ENCODE measurements around the gene VASH2. TPM values are rescaled to one million over a fixed set of nuclear protein-coding genes. Genes with fewer than 3 reads are reported as not detected.
"Not testable (repeated sequence)": the region's sequence is repeated elsewhere in the genome, so short reads cannot be mapped to it uniquely, and the experiment has no call there.

Gene VASH2
- under 1 TPM; 0.34 to 0.53 TPM for total RNA-seq

DNA sequence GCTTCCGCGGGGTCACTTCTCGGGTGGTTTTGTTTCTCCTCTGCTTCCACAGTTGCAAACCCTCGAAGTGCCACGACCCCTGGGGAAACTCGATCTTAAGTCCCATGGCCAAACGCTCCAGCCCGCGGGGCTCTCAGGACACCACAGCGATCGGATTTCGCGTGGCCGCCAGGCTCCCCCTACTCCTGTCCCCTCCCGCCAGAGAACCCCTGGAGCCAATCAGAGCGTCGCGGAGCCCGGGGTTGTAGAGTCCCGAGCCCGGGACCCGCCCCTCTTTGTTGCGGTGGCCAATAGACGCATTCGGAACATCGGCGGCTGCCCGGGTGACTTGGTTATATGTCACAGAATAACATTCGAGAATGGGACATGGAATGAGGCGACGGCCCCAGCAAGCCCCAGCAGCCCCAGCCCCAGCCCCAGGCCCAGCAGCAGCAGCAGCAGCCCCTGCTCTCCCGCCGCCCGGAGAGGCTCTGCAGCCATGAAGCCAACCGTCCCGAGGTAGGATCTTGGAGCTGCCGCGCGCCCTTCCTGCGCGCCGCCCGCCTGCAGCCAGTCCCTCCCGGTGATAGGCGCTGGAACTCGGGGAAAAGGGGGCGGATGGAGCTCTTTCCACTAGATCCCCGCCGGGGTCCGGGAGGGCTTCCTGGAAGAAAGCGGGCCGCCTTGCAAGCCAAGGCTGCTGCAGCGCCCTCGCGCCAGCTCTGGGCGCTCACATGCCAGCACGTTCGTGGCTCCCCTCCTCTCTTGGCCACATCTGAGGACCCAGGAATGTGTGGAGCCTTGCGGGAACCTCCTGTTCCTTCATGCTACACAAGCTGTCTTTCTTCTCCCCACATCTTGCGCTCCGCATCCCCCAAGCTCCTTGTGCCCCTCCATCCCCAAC is at the start of gene VASH2:
VASH2 (plus strand) TSS at position 299 of the 883 bp plus-strand sequence. CDS start 1,002 bp downstream, outside the sequence.
- peak within 1 kb of the TSS; percentile 69 for H3K4me3 Mint-ChIP-seq
- H3K4me1 Mint-ChIP-seq, result peaks cover 6% of the 10 kb centered on the region
- intact Hi-C loops (cut with DNase I, micrococcal nuclease), result no loop called here
- ChIA-PET CTCF (interaction anchor here (0.7 to 1.2 kb wide), 2 partner anchors 44 to 348 kb away, joined by 3 to 4 read pairs; no protein-coding TSS in a partner anchor), POLR2A (interaction anchor here (0.6 to 0.8 kb wide), 3 partner anchors 110 to 666 kb away, joined by 3 to 4 read pairs (median 3); no protein-coding TSS in a partner anchor)
- peak; percentile 99 for ATAC-seq
- H3K27me3 Mint-ChIP-seq, result peaks cover 41% of the 10 kb centered on the region
- H3K9me3 Mint-ChIP-seq (ENCODE audit: low read depth), result no peaks in the 10 kb centered on the region
- H3K27ac Mint-ChIP-seq, result no peak within 1 kb of the TSS
- H3K36me3 Mint-ChIP-seq (ENCODE audit: low read depth), result peaks cover 2% of the 10 kb centered on the region
- peak; percentile 85 for DNase-seq

DNA sequence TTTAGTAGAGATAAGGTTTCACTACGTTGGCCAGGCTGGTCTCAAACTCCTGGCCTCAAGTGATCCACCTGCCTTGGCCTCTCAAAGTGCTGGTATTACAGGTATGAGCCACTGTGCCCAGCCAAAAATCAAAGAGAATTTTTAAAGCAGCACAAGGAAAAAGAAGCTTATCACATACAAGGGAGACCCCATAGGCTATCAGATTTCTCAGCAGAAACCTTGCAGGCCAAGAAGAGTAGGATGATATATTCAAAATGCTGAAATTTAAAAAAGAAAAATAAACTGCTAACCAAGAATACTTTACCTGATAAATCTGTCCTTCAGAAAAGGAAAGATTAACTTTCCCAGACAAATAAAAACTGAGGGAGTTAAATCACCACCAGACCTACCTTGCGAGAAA is 49.1 kb upstream of the VASH2 start:
- Mint-ChIP-seq H3K9me3 (ENCODE audit: low read depth) (peaks cover 27% of the 10 kb centered on the region), H3K4me1 (no peaks in the 10 kb centered on the region), H3K36me3 (ENCODE audit: low read depth) (peaks cover 41% of the 10 kb centered on the region), H3K4me3 (no peak overlapping the region), H3K27me3 (no peaks in the 10 kb centered on the region), H3K27ac (no peak overlapping the region)
- intact Hi-C loops (cut with DNase I, micrococcal nuclease), result no loop called here
- ChIA-PET CTCF (interaction anchor here (0.8 to 1.1 kb wide), 3 partner anchors 9 to 95 kb away, joined by 3 to 6 read pairs (median 3); no protein-coding TSS in a partner anchor), POLR2A (interaction anchor here (0.7 kb wide), 1 partner anchor 1172 kb away, joined by 4 read pairs; no protein-coding TSS in a partner anchor)
- ATAC-seq, result no peak
- DNase-seq, result no peak

DNA sequence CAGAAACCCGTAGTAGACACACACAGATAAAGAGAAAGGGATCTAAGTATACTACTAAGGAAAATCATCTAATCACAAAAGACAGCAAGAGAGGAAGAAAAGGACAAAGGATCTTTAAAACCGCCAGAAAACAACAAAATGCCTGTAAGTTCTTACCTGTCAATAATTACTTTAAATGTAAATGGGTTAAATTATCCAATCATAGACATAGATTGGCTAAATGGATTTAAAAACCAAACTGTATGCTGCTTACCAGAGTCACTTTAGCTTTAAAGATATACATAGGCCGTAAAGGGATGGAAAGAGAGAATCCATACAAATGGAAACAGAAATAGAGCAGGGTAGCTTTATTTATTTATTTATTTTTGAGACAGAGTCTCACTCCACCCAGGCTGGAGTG is 48.3 kb upstream of the VASH2 start:
- Mint-ChIP-seq H3K36me3 (ENCODE audit: low read depth) (peaks cover 38% of the 10 kb centered on the region), H3K4me3 (no peak overlapping the region), H3K4me1 (no peaks in the 10 kb centered on the region), H3K9me3 (ENCODE audit: low read depth) (peaks cover 27% of the 10 kb centered on the region), H3K27ac (no peak overlapping the region), H3K27me3 (no peaks in the 10 kb centered on the region)
- ATAC-seq (no peak), DNase-seq (no peak)
- ChIA-PET POLR2A (no interaction called here), CTCF (interaction anchor here (0.8 kb wide), 1 partner anchor 39 kb away, joined by 3 read pairs; no protein-coding TSS in a partner anchor)
- intact Hi-C loops (cut with DNase I, micrococcal nuclease), result no loop called here

DNA sequence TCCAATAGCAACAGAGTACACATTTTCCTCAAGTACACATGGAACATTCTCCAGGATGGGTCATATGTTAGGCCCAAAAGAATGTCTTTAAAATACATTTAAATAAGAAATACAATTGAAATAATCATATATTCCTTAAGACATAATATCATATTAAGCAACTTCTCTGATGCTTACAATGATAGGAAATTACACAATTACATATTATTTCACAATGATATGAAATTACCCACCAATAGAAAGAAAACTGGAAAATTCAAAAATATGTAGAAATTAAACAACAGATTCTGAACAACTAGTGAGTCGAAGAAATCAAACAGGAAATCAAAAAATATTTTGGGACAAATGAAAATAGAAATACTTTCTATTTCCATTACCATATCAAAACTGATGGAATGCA is 46.7 kb upstream of the VASH2 start:
- ATAC-seq, result no peak
- intact Hi-C loops (cut with DNase I, micrococcal nuclease), result no loop called here
- Mint-ChIP-seq H3K27me3 (no peaks in the 10 kb centered on the region), H3K4me3 (no peak overlapping the region), H3K9me3 (ENCODE audit: low read depth) (peaks cover 27% of the 10 kb centered on the region), H3K36me3 (ENCODE audit: low read depth) (peaks cover 24% of the 10 kb centered on the region), H3K27ac (no peak overlapping the region), H3K4me1 (no peaks in the 10 kb centered on the region)
- ChIA-PET POLR2A (no interaction called here), CTCF (no interaction called here)
- DNase-seq, result no peak

DNA sequence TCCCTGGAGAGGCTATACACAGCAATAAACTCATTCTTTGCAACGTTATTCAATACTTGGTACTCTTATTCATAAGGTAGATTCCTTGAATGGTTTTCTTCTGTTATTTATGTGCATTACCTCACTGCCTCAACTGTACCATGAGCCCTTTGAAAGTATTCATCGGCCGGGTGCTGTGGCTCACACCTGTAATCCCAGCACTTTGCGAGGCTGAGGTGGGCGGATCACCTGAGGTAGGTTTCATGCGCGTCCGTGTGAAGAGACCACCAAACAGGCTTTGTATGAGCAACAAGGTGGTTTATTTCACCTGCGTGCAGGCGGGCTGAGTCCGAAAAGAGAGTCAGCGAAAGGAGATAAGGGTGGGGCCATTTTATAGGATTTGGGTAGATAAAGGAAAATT is 42.3 kb upstream of the VASH2 start:
- ATAC-seq; H3K4me1 Mint-ChIP-seq; CTCF ChIA-PET; H3K27me3 Mint-ChIP-seq; H3K9me3 Mint-ChIP-seq (ENCODE audit: low read depth); H3K27ac Mint-ChIP-seq; intact Hi-C loops (cut with DNase I, micrococcal nuclease); H3K36me3 Mint-ChIP-seq (ENCODE audit: low read depth); POLR2A ChIA-PET; DNase-seq; H3K4me3 Mint-ChIP-seq: not testable (repeated sequence)

DNA sequence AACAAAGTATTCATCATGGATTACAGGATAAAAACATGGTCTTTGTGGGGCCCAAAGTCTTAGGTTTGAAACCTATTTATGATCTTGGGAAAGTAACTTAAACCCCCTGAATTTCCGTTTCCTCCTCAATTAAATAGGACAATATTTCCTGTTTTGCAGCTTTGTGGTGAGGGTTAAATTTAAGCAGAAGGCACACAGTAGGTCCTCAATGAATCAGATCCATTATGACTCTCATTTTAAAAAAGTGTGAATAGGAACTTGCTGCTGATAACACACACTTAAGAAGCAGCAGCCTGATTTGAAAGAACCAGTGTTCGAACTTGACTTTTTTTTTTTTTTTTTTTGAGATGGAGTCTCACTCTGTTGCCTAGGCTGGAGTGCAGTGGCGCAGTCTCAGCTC is 41.4 kb upstream of the VASH2 start:
- ChIA-PET CTCF (interaction anchor here (0.6 kb wide), 1 partner anchor 412 kb away, joined by 3 read pairs; no protein-coding TSS in a partner anchor), POLR2A (no interaction called here)

DNA sequence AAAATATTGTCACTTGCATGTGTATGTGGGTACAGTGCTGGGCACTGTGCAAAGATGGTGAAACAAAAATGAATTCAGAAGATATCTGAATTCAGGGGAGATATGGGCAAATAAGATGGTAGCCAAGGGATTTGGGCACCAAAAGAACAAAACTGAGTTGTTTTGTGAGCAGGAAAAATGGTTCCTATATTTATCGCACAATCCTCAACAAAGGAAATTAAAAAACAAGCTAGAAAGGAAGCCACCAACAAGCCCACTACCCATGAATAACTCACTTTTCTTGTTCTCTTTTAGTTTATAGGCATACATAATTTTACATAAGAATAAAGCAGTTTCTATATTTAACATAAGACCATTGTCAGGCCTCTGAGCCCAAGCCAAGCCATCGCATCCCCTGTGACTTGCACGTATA is 40.7 kb upstream of the VASH2 start:
- ChIA-PET CTCF (no interaction called here), POLR2A (no interaction called here)
- Mint-ChIP-seq H3K36me3 (ENCODE audit: low read depth) (no peaks in the 10 kb centered on the region), H3K27me3 (no peaks in the 10 kb centered on the region), H3K4me1 (no peaks in the 10 kb centered on the region), H3K9me3 (ENCODE audit: low read depth) (no peaks in the 10 kb centered on the region), H3K27ac (no peak overlapping the region), H3K4me3 (no peak overlapping the region)
- DNase-seq (no peak), ATAC-seq (no peak)
- intact Hi-C loops (cut with DNase I, micrococcal nuclease), result no loop called here

More for the DNA sequence above, 41.4 kb upstream of the VASH2 start:
- Mint-ChIP-seq H3K36me3 (ENCODE audit: low read depth) (no peaks in the 10 kb centered on the region), H3K9me3 (ENCODE audit: low read depth) (peaks cover 3% of the 10 kb centered on the region), H3K27ac (no peak overlapping the region), H3K27me3 (no peaks in the 10 kb centered on the region), H3K4me3 (no peak overlapping the region), H3K4me1 (no peaks in the 10 kb centered on the region)
- intact Hi-C loops (cut with DNase I, micrococcal nuclease), result no loop called here
- DNase-seq, result no peak
- no peak for ATAC-seq

DNA sequence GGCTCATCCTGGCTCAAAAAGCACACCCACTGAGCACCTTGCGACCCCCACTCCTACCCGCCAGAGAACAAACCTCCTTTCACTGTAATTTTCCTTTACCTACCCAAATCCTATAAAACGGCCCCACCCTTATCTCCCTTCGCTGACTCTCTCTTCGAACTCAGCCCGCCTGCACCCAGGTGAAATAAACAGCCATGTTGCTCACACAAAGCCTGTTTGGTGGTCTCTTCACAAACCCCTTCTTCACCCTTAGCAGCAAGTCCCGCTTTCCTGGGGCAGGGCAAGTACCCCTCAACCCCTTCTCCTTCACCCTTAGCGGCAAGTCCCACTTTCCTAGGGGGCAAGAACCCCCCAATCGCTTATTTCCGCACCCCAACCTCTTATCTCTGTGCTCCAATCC is 40.1 kb upstream of the VASH2 start:
- H3K27me3 Mint-ChIP-seq; intact Hi-C loops (cut with DNase I, micrococcal nuclease); POLR2A ChIA-PET; CTCF ChIA-PET; H3K27ac Mint-ChIP-seq; H3K4me3 Mint-ChIP-seq; H3K9me3 Mint-ChIP-seq (ENCODE audit: low read depth); DNase-seq; H3K36me3 Mint-ChIP-seq (ENCODE audit: low read depth); H3K4me1 Mint-ChIP-seq; ATAC-seq: not testable (repeated sequence)

DNA sequence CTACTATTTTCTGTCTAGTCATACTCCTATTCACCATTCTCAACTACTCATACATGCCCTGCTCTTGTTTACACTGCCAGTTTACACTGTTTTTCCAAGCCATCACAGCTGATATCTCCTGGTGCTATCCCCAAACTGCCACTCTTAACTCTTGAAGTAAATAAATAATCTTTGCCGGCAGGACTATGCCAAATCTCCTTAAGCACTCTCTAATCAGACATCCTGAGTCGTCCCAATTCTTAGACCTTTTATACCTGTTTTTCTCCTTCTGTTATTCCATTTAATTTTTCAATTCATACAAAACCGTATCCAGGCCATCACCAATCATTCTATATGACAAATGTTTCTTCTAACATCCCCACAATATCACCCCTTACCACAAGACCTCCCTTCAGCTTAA is 36.7 kb upstream of the VASH2 start:
- ATAC-seq; intact Hi-C loops (cut with DNase I, micrococcal nuclease); H3K9me3 Mint-ChIP-seq (ENCODE audit: low read depth): not testable (repeated sequence)

DNA sequence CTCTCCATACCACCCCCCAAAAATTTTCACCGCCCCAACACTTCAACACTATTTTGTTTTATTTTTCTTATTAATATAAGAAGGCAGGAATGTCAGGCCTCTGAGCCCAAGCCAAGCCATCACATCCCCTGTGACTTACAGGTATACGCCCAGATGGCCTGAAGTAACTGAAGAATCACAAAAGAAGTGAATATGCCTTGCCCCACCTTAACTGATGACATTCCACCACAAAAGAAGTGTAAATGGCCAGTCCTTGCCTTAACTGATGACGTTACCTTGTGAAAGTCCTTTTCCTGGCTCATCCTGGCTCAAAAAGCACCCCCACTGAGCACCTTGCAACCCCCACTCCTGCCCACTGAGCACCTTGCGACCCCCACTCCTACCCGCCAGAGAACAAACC is 36.2 kb upstream of the VASH2 start:
- ATAC-seq; intact Hi-C loops (cut with DNase I, micrococcal nuclease); H3K27ac Mint-ChIP-seq; H3K4me1 Mint-ChIP-seq; DNase-seq; H3K9me3 Mint-ChIP-seq (ENCODE audit: low read depth); H3K27me3 Mint-ChIP-seq; H3K36me3 Mint-ChIP-seq (ENCODE audit: low read depth); POLR2A ChIA-PET; H3K4me3 Mint-ChIP-seq: not testable (repeated sequence)
- CTCF ChIA-PET, result interaction anchor here (0.5 kb wide), 1 partner anchor 247 kb away, joined by 3 read pairs; no protein-coding TSS in a partner anchor

More for the DNA sequence above, 36.7 kb upstream of the VASH2 start:
- CTCF ChIA-PET; H3K36me3 Mint-ChIP-seq (ENCODE audit: low read depth); H3K27ac Mint-ChIP-seq; POLR2A ChIA-PET; H3K4me1 Mint-ChIP-seq; H3K27me3 Mint-ChIP-seq; H3K4me3 Mint-ChIP-seq; DNase-seq: not testable (repeated sequence)

DNA sequence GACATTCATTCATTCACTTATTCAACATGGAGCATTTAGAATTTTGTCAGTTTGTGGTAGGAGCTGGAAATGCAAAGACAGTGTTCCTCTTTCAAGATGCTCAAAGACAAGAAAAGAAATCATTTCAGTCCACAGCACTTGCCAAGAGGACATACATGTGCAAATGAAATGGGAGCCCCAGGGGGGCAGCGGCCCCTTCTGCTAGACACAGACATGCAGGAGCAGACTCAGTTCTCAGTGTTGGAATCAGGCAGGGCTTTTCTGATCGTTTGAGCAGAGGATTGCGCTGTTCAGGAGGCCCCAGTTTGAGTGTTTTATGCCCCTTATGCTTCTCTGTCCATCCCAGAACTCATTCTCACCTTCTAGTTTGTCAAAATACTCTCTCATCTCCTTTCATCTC is 35.6 kb upstream of the VASH2 start:
- ATAC-seq (no peak), DNase-seq (no peak)
- H3K9me3 Mint-ChIP-seq (ENCODE audit: low read depth), result no peaks in the 10 kb centered on the region
- intact Hi-C loops (cut with DNase I, micrococcal nuclease), result no loop called here
- H3K36me3 Mint-ChIP-seq (ENCODE audit: low read depth), result no peaks in the 10 kb centered on the region
- peaks cover 7% of the 10 kb centered on the region for H3K27me3 Mint-ChIP-seq
- no peak overlapping the region for H3K4me3 Mint-ChIP-seq
- ChIA-PET POLR2A (no interaction called here), CTCF (interaction anchor here (0.5 kb wide), 1 partner anchor 248 kb away, joined by 3 read pairs; no protein-coding TSS in a partner anchor)
- no peaks in the 10 kb centered on the region for H3K4me1 Mint-ChIP-seq
- no peak overlapping the region for H3K27ac Mint-ChIP-seq
